PFSK-1 (cell line): Measurements from ENCODE around the gene GLB1L3.

ENCODE experiments used
- POLR2AphosphoS5 ChIP-seq: IDR thresholded peaks from 2 replicates; pipeline ENCODE4 v1.6.1; 2012; ENCODE audit warnings: low read depth, mild to moderate bottlenecking, control low read depth, low read length, moderate library complexity
- REST ChIP-seq, 2 experiments: IDR thresholded peaks; 2 replicates each; pipeline versions ENCODE4 v1.6.1 to v1.8.0; 2011 to 2012; ENCODE audit warnings: low read depth in 2 of 2, low read length in 2 of 2, control low read depth in 1 of 2, inconsistent platforms in 1 of 2, mild to moderate bottlenecking in 1 of 2, moderate library complexity in 1 of 2; ENCODE audit not compliant: insufficient read depth in 1 of 2
- SIN3A ChIP-seq: IDR thresholded peaks from 2 replicates; pipeline ENCODE4 v1.6.1; 2012; ENCODE audit warnings: mild to moderate bottlenecking, low read length, moderate library complexity, borderline replicate concordance; ENCODE audit not compliant: insufficient read depth
- TAF1 ChIP-seq: IDR thresholded peaks from 2 replicates; pipeline ENCODE4 v1.6.1; 2012; ENCODE audit warnings: low read length, control low read depth, borderline replicate concordance; ENCODE audit not compliant: insufficient read depth

GRCh38 chr11:134294664-134295063, 18.5 kb downstream of the GLB1L3 start:
- TF ChIP-seq TAF1 (no peak), POLR2AphosphoS5 (no peak), REST (IDR thresholded peaks at IDR 0.05; ENCODE audit: insufficient read depth in 1 of 2, low read depth in 2 of 2, low read length in 2 of 2) (no peak), SIN3A (no peak)
